ENCODE data around the gene SPNS3.

The SPNS3 gene

GRCh38 chr17:4507361-4508111 is 73.8 kb downstream of the SPNS3 start:
- DNase-seq (ENCODE audit: low read depth in 2 of 2) = no peak

- DNase-seq (ENCODE audit: low read depth in 2 of 2) = no peak
These were observed 74.5 kb downstream of the SPNS3 start for GRCh38 chr17:4508207-4508606.

- no peak for DNase-seq (ENCODE audit: low read depth in 2 of 2)
These were observed 75.7 kb downstream of the SPNS3 start for GRCh38 chr17:4509401-4509800.

GRCh38 chr17:4509923-4510617 is 76.3 kb downstream of the SPNS3 start:
- DNase-seq (ENCODE audit: low read depth in 2 of 2) = no peak

GRCh38 chr17:4510618-4510941 is 76.8 kb downstream of the SPNS3 start:
- DNase-seq (ENCODE audit: low read depth in 2 of 2) = no peak

- no peak for DNase-seq (ENCODE audit: low read depth in 2 of 2)
These were observed 77.6 kb downstream of the SPNS3 start for GRCh38 chr17:4511199-4511932.

GRCh38 chr17:4512156-4513112 is 78.7 kb downstream of the SPNS3 start:
- no peak for DNase-seq (ENCODE audit: low read depth in 2 of 2)

- DNase-seq (ENCODE audit: low read depth in 2 of 2) = no peak
These were observed 79.6 kb downstream of the SPNS3 start for GRCh38 chr17:4513113-4514032.

GRCh38 chr17:4514206-4514605 is 80.5 kb downstream of the SPNS3 start:
- DNase-seq (ENCODE audit: low read depth in 2 of 2) = no peak

- DNase-seq (ENCODE audit: low read depth in 2 of 2) = no peak
These were observed 81.0 kb downstream of the SPNS3 start for GRCh38 chr17:4514779-4515178.

- no peak for DNase-seq (ENCODE audit: low read depth in 2 of 2)
These were observed 81.8 kb downstream of the SPNS3 start for GRCh38 chr17:4515501-4515900.

GRCh38 chr17:4516735-4517134 is 83.0 kb downstream of the SPNS3 start:
- DNase-seq (ENCODE audit: low read depth in 2 of 2) = no peak

- DNase-seq (ENCODE audit: low read depth in 2 of 2) = no peak
These were observed 85.2 kb downstream of the SPNS3 start for GRCh38 chr17:4518901-4519300.

- DNase-seq (ENCODE audit: low read depth in 2 of 2) = no peak
These were observed 85.6 kb downstream of the SPNS3 start for GRCh38 chr17:4519361-4519788.

- DNase-seq (ENCODE audit: low read depth in 2 of 2) = no peak
These were observed 86.5 kb downstream of the SPNS3 start for GRCh38 chr17:4520060-4520893.

- DNase-seq (ENCODE audit: low read depth in 2 of 2) = no peak
These were observed 87.3 kb downstream of the SPNS3 start for GRCh38 chr17:4520894-4521600.

GRCh38 chr17:4522661-4523060 is 88.9 kb downstream of the SPNS3 start:
- no peak for DNase-seq (ENCODE audit: low read depth in 2 of 2)

- DNase-seq (ENCODE audit: low read depth in 2 of 2) = no peak
These were observed 90.2 kb downstream of the SPNS3 start for GRCh38 chr17:4523946-4524345.

All from stimulated activated CD4-positive, alpha-beta T cell treated with anti-CD3 and anti-CD28 coated beads, Interleukin-4, amount 100 ng/mL, for 48 hours (primary cell).